HEK293 (cell line): ENCODE measurements around the gene CBS.

Source experiments
- CTCF ChIA-PET: fragments of 350-600 bp; formaldehyde crosslinking; extraction: SDS; loops from one replicate; lab custom pipeline; 2021; ENCODE audit warnings: antibody characterized with exemption; lab: Yijun Ruan, JAX
- POLR2A ChIA-PET: fragments of 300-600 bp; formaldehyde crosslinking; extraction: SDS; loops from one replicate; lab custom pipeline; 2020; ENCODE audit warnings: antibody characterized with exemption, inconsistent platforms; lab: Yijun Ruan, JAX
- H3K27ac ChIP-seq: fragments of 200-500 bp; sonication (Bioruptor generic); 2 replicates; pipeline ENCODE4 v1.5.1; 2014; ENCODE audit warnings: low read depth, low read length, control low read depth, inconsistent platforms; ENCODE audit errors: extremely low read depth
- H3K36me3 ChIP-seq, 2 experiments: fragments of 200-500 bp in 1 of 2; sonication (Bioruptor generic) in 1 of 2; 1 replicate in 1 of 2; 2 replicates in 1 of 2; pipeline ENCODE4 v1.5.1; 2014 to 2017; ENCODE audit warnings: inconsistent platforms in 2 of 2, low read length in 2 of 2; ENCODE audit not compliant: control insufficient read depth in 2 of 2, insufficient read depth in 1 of 2
- H3K4me1 ChIP-seq: fragments of 200-500 bp; sonication (Bioruptor generic); 2 replicates; pipeline ENCODE4 v1.5.1; 2014; ENCODE audit warnings: mild to moderate bottlenecking, low read length, inconsistent platforms; ENCODE audit not compliant: control insufficient read depth, insufficient read depth
- H3K4me3 ChIP-seq: 2 replicates; pipeline ENCODE4 v1.5.1; 2011; ENCODE audit warnings: low read depth, mild to moderate bottlenecking, control low read depth, low read length, moderate library complexity
- H3K9me3 ChIP-seq: fragments of 200-500 bp; sonication (Bioruptor generic); 2 replicates; pipeline ENCODE4 v1.5.1; 2014; ENCODE audit warnings: low read depth, low read length, inconsistent platforms; ENCODE audit not compliant: control insufficient read depth, insufficient read depth
- CTCF ChIP-seq: fragments of 450-650 bp; formaldehyde crosslinking; IDR thresholded peaks from 2 replicates; pipeline ENCODE4 v1.5.1; 2016; ENCODE audit warnings: missing biosample characterization, missing genetic modification characterization
- KLF16 ChIP-seq: fragments of 450-650 bp; formaldehyde crosslinking; IDR thresholded peaks from 2 replicates; pipeline ENCODE4 v1.5.1; 2017; ENCODE audit warnings: missing biosample characterization, missing genetic modification characterization
- OSR2 ChIP-seq: fragments of 450-650 bp; formaldehyde crosslinking; IDR thresholded peaks from 2 replicates; pipeline ENCODE4 v1.5.1; 2016; ENCODE audit warnings: missing biosample characterization, missing genetic modification characterization
- SP2 ChIP-seq: fragments of 450-650 bp; formaldehyde crosslinking; IDR thresholded peaks from 2 replicates; pipeline ENCODE4 v1.5.1; 2016; ENCODE audit warnings: missing biosample characterization, missing genetic modification characterization
- ZBTB17 ChIP-seq: fragments of 450-650 bp; formaldehyde crosslinking; IDR thresholded peaks from 2 replicates; pipeline ENCODE4 v1.5.1; 2016; ENCODE audit warnings: missing biosample characterization, missing genetic modification characterization
- ZBTB20 ChIP-seq: fragments of 450-650 bp; formaldehyde crosslinking; IDR thresholded peaks from 2 replicates; pipeline ENCODE4 v1.5.1; 2016; ENCODE audit warnings: missing biosample characterization, missing genetic modification characterization
- ZBTB48 ChIP-seq: fragments of 450-650 bp; formaldehyde crosslinking; IDR thresholded peaks from 2 replicates; pipeline ENCODE4 v1.5.1; 2016; ENCODE audit warnings: missing biosample characterization, missing genetic modification characterization
- ZFP41 ChIP-seq: fragments of 450-650 bp; formaldehyde crosslinking; IDR thresholded peaks from 2 replicates; pipeline ENCODE4 v1.5.1; 2016; ENCODE audit warnings: missing biosample characterization, missing genetic modification characterization, borderline replicate concordance
- ZNF121 ChIP-seq: fragments of 450-650 bp; formaldehyde crosslinking; IDR thresholded peaks from 2 replicates; pipeline ENCODE4 v1.5.1; 2016; ENCODE audit warnings: missing biosample characterization, missing genetic modification characterization
- ZNF133 ChIP-seq: fragments of 450-650 bp; formaldehyde crosslinking; IDR thresholded peaks from 2 replicates; pipeline ENCODE4 v1.5.1; 2016; ENCODE audit warnings: missing biosample characterization, missing genetic modification characterization
- ZNF341 ChIP-seq: fragments of 450-650 bp; formaldehyde crosslinking; IDR thresholded peaks from 2 replicates; pipeline ENCODE4; 2016; ENCODE audit warnings: low read depth, missing biosample characterization, missing genetic modification characterization
- ZNF366 ChIP-seq: fragments of 450-650 bp; formaldehyde crosslinking; conservative IDR thresholded peaks from 2 replicates; pipeline ENCODE4 v1.5.1; 2016; ENCODE audit warnings: missing biosample characterization, missing genetic modification characterization
- ZNF37A ChIP-seq: fragments of 450-650 bp; IDR thresholded peaks from 2 replicates; pipeline ENCODE4 v1.5.1; 2018; ENCODE audit warnings: missing biosample characterization, missing genetic modification characterization
- ZNF580 ChIP-seq: fragments of 450-650 bp; formaldehyde crosslinking; IDR thresholded peaks from 2 replicates; pipeline ENCODE4 v1.5.1; 2016; ENCODE audit warnings: missing biosample characterization, missing genetic modification characterization
- ZNF596 ChIP-seq: fragments of 450-650 bp; IDR thresholded peaks from 2 replicates; pipeline ENCODE4 v1.5.0; 2018; ENCODE audit warnings: missing biosample characterization, mild to moderate bottlenecking, missing genetic modification characterization, moderate library complexity
- ZNF624 ChIP-seq: fragments of 450-650 bp; formaldehyde crosslinking; IDR thresholded peaks from 2 replicates; pipeline ENCODE4 v1.5.1; 2017; ENCODE audit warnings: missing biosample characterization, missing genetic modification characterization
- ZNF776 ChIP-seq: fragments of 450-650 bp; formaldehyde crosslinking; IDR thresholded peaks from 2 replicates; pipeline ENCODE4 v1.5.0; 2017; ENCODE audit warnings: missing biosample characterization, missing genetic modification characterization, borderline replicate concordance
- ZNF785 ChIP-seq: fragments of 450-650 bp; formaldehyde crosslinking; IDR thresholded peaks from 2 replicates; pipeline ENCODE4 v1.5.1; 2016; ENCODE audit warnings: missing biosample characterization, missing genetic modification characterization
- ZNF830 ChIP-seq: fragments of 450-650 bp; IDR thresholded peaks from 2 replicates; pipeline ENCODE4 v1.5.0; 2018; ENCODE audit warnings: missing biosample characterization, missing genetic modification characterization, low read depth, mild to moderate bottlenecking, moderate library complexity
- ZNF837 ChIP-seq: fragments of 450-650 bp; formaldehyde crosslinking; IDR thresholded peaks from 2 replicates; pipeline ENCODE4 v1.5.1; 2016; ENCODE audit warnings: missing biosample characterization, missing genetic modification characterization
- ZNF843 ChIP-seq: fragments of 450-650 bp; formaldehyde crosslinking; IDR thresholded peaks from 2 replicates; pipeline ENCODE4 v1.5.1; 2016; ENCODE audit warnings: missing biosample characterization, missing genetic modification characterization
- TF ChIP-seq, protein P1 (sequence below): fragments of 450-650 bp; formaldehyde crosslinking; IDR thresholded peaks from 2 replicates; pipeline ENCODE4 v1.5.1; 2017; ENCODE audit warnings: missing biosample characterization, missing genetic modification characterization
- TF ChIP-seq, protein P2 (sequence below): fragments of 450-650 bp; formaldehyde crosslinking; conservative IDR thresholded peaks from 2 replicates; pipeline ENCODE4 v1.5.1; 2016; ENCODE audit warnings: low read depth, missing biosample characterization, missing genetic modification characterization

CBS gene

DNA sequence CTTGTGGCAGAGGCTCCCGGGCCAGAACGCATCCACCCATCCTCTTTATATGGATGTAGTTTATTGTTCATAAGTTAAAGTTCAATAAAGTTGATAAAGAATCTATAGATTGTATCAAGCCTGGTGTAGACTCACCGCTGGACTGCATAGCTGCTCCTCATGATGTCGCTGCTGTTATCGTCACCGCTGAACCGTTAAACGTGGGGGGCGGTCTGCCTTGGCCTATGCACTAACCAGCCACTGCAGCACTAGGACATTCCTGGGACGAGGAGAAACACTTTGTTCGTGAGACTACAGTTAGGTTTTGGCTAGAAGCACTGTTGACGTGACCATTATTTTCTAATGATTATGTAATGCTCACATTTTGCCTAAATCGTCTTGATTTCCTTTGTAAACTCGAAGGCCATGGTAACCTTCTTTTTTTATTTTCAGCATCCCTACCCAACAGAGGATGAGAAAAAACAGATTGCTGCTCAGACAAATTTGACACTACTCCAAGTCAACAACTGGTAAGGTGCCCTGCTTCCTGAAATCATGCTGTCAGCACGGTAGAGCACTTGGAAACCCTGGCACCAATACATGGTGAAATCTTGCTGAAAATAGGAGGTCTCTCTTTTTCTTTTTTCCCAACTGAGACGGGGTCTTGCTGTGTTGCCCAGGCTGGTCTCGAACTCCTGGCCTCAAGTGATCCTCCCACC is 51.0 kb downstream of the CBS start:
- POLR2A ChIA-PET, result no interaction called here
- no peak overlapping the region for H3K27ac ChIP-seq
- CTCF ChIA-PET, result no interaction called here

DNA sequence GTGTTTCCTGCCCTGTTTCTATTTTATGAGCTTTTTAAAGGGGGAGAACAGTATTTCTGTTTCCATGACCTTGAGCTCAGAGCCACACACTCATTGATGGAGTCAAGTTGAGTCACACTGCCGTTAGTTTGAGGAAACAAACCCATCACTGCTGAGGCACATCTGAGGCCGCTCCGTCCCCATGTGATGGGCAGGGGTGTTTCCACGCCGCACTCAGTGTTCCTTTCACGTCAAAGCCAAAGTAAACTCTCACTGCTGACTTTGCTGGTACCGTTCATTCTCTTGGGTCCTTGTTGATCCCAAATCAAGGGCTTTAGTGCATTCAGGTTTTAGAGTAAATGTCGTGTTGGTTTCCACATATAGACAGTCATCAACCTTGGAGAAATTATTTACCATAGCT is 52.5 kb downstream of the CBS start:
- no peaks in the 10 kb centered on the region for H3K4me1 ChIP-seq
- TF ChIP-seq ZNF133 (tag by site-specific recombination) (no peak), ZNF580 (tag by site-specific recombination) (no peak), CTCF (tag by site-specific recombination) (no peak), ZNF785 (tag by site-specific recombination) (no peak), ZNF341 (tag by site-specific recombination) (no peak), ZNF624 (tag by site-specific recombination) (no peak), ZNF776 (tag by site-specific recombination) (no peak), ZNF830 (tag by site-specific recombination) (no peak), OSR2 (no peak), SP2 (tag by site-specific recombination) (no peak), ZNF37A (no peak), KLF16 (tag by site-specific recombination) (no peak), ZNF837 (tag by site-specific recombination) (no peak), ZNF366 (tag by site-specific recombination) (no peak), ZNF596 (no peak), ZNF843 (tag by site-specific recombination) (no peak), ZBTB48 (tag by site-specific recombination) (no peak)
- TF ChIP-seq, protein P1, sequence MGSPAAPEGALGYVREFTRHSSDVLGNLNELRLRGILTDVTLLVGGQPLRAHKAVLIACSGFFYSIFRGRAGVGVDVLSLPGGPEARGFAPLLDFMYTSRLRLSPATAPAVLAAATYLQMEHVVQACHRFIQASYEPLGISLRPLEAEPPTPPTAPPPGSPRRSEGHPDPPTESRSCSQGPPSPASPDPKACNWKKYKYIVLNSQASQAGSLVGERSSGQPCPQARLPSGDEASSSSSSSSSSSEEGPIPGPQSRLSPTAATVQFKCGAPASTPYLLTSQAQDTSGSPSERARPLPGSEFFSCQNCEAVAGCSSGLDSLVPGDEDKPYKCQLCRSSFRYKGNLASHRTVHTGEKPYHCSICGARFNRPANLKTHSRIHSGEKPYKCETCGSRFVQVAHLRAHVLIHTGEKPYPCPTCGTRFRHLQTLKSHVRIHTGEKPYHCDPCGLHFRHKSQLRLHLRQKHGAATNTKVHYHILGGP (tag by site-specific recombination), result no peak
- TF ChIP-seq, protein P2, sequence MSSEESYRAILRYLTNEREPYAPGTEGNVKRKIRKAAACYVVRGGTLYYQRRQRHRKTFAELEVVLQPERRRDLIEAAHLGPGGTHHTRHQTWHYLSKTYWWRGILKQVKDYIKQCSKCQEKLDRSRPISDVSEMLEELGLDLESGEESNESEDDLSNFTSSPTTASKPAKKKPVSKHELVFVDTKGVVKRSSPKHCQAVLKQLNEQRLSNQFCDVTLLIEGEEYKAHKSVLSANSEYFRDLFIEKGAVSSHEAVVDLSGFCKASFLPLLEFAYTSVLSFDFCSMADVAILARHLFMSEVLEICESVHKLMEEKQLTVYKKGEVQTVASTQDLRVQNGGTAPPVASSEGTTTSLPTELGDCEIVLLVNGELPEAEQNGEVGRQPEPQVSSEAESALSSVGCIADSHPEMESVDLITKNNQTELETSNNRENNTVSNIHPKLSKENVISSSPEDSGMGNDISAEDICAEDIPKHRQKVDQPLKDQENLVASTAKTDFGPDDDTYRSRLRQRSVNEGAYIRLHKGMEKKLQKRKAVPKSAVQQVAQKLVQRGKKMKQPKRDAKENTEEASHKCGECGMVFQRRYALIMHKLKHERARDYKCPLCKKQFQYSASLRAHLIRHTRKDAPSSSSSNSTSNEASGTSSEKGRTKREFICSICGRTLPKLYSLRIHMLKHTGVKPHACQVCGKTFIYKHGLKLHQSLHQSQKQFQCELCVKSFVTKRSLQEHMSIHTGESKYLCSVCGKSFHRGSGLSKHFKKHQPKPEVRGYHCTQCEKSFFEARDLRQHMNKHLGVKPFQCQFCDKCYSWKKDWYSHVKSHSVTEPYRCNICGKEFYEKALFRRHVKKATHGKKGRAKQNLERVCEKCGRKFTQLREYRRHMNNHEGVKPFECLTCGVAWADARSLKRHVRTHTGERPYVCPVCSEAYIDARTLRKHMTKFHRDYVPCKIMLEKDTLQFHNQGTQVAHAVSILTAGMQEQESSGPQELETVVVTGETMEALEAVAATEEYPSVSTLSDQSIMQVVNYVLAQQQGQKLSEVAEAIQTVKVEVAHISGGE (tag by site-specific recombination), result no peak
- CTCF ChIA-PET, result no interaction called here
- H3K9me3 ChIP-seq, result no peaks in the 10 kb centered on the region
- H3K4me3 ChIP-seq, result no peak overlapping the region
- H3K27ac ChIP-seq, result no peak overlapping the region
- POLR2A ChIA-PET, result no interaction called here
- H3K36me3 ChIP-seq, result peaks cover 0 to 66% of the 10 kb centered on the region in 2 experiments; a peak in 2 of 3 replicates

More for the DNA sequence above, 51.0 kb downstream of the CBS start:
- H3K36me3 ChIP-seq, result peaks cover 3 to 74% of the 10 kb centered on the region in 2 experiments; a peak in 2 of 3 replicates
- no peaks in the 10 kb centered on the region for H3K9me3 ChIP-seq
- TF ChIP-seq ZFP41, result no peak
- 0 out of 2 replicates have a peak, but pooled peaks have one; percentile 75 for TF ChIP-seq ZNF121 (tag by site-specific recombination)
- no peak for TF ChIP-seq ZBTB20 (tag by site-specific recombination)
- no peak for TF ChIP-seq ZBTB17 (tag by site-specific recombination)
- no peaks in the 10 kb centered on the region for H3K4me1 ChIP-seq
- H3K4me3 ChIP-seq, result no peak overlapping the region
